Hematopoietic multipotent progenitor cell treated with erythropoietin and hydrocortisone succinate and interleukin-3 and kit ligand, for 17 days (in vitro differentiated cells): ENCODE measurements around the gene MCM3AP.

Source experiments
- DNase-seq: peaks from one replicate; pipeline ENCODE4 v3.0.0-alpha.2; 2015; ENCODE audit warnings: low spot score

Gene MCM3AP

GRCh38 chr21:46285206-46285661 is at the start of gene MCM3AP:
TSS of gene MCM3AP (minus strand) at chr21:46285611. CDS start at chr21:46285286, 325 bp downstream.
- no peak for DNase-seq

- DNase-seq, result no peak
Observed at GRCh38 chr21:46334351-46335140, 49.1 kb upstream of the MCM3AP start.

GRCh38 chr21:46329796-46330195 is 44.4 kb upstream of the MCM3AP start:
- DNase-seq, result no peak

- no peak for DNase-seq
Observed at GRCh38 chr21:46328151-46328550, 42.7 kb upstream of the MCM3AP start.

GRCh38 chr21:46327711-46328110 is 42.3 kb upstream of the MCM3AP start:
- DNase-seq, result no peak

GRCh38 chr21:46326110-46326703 is 40.8 kb upstream of the MCM3AP start:
- DNase-seq, result no peak

- peak; percentile 68 for DNase-seq
Observed at GRCh38 chr21:46325073-46325912, 39.9 kb upstream of the MCM3AP start.

- DNase-seq, result peak; percentile 92
Observed at GRCh38 chr21:46324390-46325072, 39.1 kb upstream of the MCM3AP start.

GRCh38 chr21:46323710-46324389 is 38.4 kb upstream of the MCM3AP start, which contains the start of the genes C21orf58 and PCNT:
TSS of gene C21orf58 (minus strand) at chr21:46323870. CDS start at chr21:46322738, 1,132 bp downstream.
TSS of gene PCNT (plus strand) at chr21:46324156. CDS start at chr21:46324229, 73 bp downstream.
- DNase-seq, result peak; percentile 99

- DNase-seq, result no peak
Observed at GRCh38 chr21:46323227-46323709, 37.9 kb upstream of the MCM3AP start.

- DNase-seq, result peak; percentile 59
Observed at GRCh38 chr21:46322351-46323226, 37.2 kb upstream of the MCM3AP start.

GRCh38 chr21:46320331-46320801 is 35.0 kb upstream of the MCM3AP start:
- DNase-seq, result peak; percentile 93

- DNase-seq, result peak; percentile 91
Observed at GRCh38 chr21:46319186-46319585, 33.8 kb upstream of the MCM3AP start.

GRCh38 chr21:46318464-46318845 is 33.0 kb upstream of the MCM3AP start:
- no peak for DNase-seq

GRCh38 chr21:46317710-46318463 is 32.5 kb upstream of the MCM3AP start:
- DNase-seq, result peak; percentile 59

- no peak for DNase-seq
Observed at GRCh38 chr21:46316708-46317324, 31.4 kb upstream of the MCM3AP start.

GRCh38 chr21:46314441-46315020 is 29.1 kb upstream of the MCM3AP start:
- no peak for DNase-seq

- no peak for DNase-seq
Observed at GRCh38 chr21:46312949-46313348, 27.5 kb upstream of the MCM3AP start.
